LNCaP clone FGC (cell line): ENCODE measurements around the gene CDH12.

ENCODE experiments used
- DNase-seq: peaks from one replicate; pipeline ENCODE4 v3.0.0-alpha.2; 2011; ENCODE audit warnings: low read depth
- H3K4me3 ChIP-seq: 2 replicates; pipeline ENCODE4 v1.5.1; 2011; ENCODE audit warnings: mild to moderate bottlenecking, low read depth, low read length, control low read depth
- CTCF ChIP-seq: IDR thresholded peaks from 2 replicates; pipeline ENCODE4 v1.5.1; 2012; ENCODE audit warnings: mild to moderate bottlenecking; ENCODE audit not compliant: control insufficient read depth, insufficient read depth; ENCODE audit errors: extremely low read depth

Gene CDH12

GRCh38 chr5:22577711-22578110 is 275.4 kb downstream of the CDH12 start:
- DNase-seq, result no peak
- H3K4me3 ChIP-seq, result no peak overlapping the region

GRCh38 chr5:22577006-22577405 is 276.1 kb downstream of the CDH12 start:
- no peak for DNase-seq
- no peak for TF ChIP-seq CTCF
- no peak overlapping the region for H3K4me3 ChIP-seq

More at GRCh38 chr5:22577711-22578110, 275.4 kb downstream of the CDH12 start:
- TF ChIP-seq CTCF, result no peak

GRCh38 chr5:22572941-22573340 is 280.2 kb downstream of the CDH12 start:
- no peak for DNase-seq
- no peak overlapping the region for H3K4me3 ChIP-seq

GRCh38 chr5:22567983-22568382 is 285.2 kb downstream of the CDH12 start:
- DNase-seq, result no peak
- TF ChIP-seq CTCF, result no peak
- H3K4me3 ChIP-seq, result no peak overlapping the region

More at GRCh38 chr5:22572941-22573340, 280.2 kb downstream of the CDH12 start:
- TF ChIP-seq CTCF, result no peak

- no peak for TF ChIP-seq CTCF
- no peak overlapping the region for H3K4me3 ChIP-seq
- no peak for DNase-seq
Measured at GRCh38 chr5:22560147-22560546, 293.0 kb downstream of the CDH12 start.

- no peak for DNase-seq
- TF ChIP-seq CTCF, result no peak
- no peak overlapping the region for H3K4me3 ChIP-seq
Measured at GRCh38 chr5:22557251-22557650, 295.9 kb downstream of the CDH12 start.

GRCh38 chr5:22554475-22554874 is 298.7 kb downstream of the CDH12 start:
- no peak for TF ChIP-seq CTCF
- DNase-seq, result no peak
- H3K4me3 ChIP-seq, result no peak overlapping the region
